GM23338 (cell line): Measurements from ENCODE around the gene GRIK2.

Experiments
- CREB1 ChIP-seq: fragments of 250-450 bp; sonication (Bioruptor Pico); IDR thresholded peaks from 2 replicates; pipeline ENCODE4 v1.5.0; 2020; ENCODE audit warnings: low read depth, mild to moderate bottlenecking, moderate library complexity
- CTCF ChIP-seq, 2 experiments: fragments of 200-600 bp in 1 of 2; sonication (generic) in 1 of 2; conservative IDR thresholded peaks; 2 replicates each; pipeline versions ENCODE4 v1.5.1 to v1.6.1; 2016 to 2017; ENCODE audit warnings: antibody characterized with exemption in 2 of 2, low read depth in 2 of 2, mild to moderate bottlenecking in 2 of 2, moderate library complexity in 1 of 2
- ETS1 ChIP-seq: IDR thresholded peaks from 2 replicates; pipeline ENCODE4 v1.6.1; 2016; ENCODE audit warnings: antibody characterized with exemption
- EZH2 ChIP-seq: fragments of 200-600 bp; sonication (generic); IDR thresholded peaks from one replicate; pipeline ENCODE4 v1.8.0; 2017; ENCODE audit warnings: antibody characterized with exemption, mild to moderate bottlenecking, low read depth; ENCODE audit not compliant: unreplicated experiment
- EZH2phosphoT487 ChIP-seq: fragments of 200-600 bp; sonication (generic); IDR thresholded peaks from one replicate; pipeline ENCODE4 v1.8.1; 2018; ENCODE audit warnings: antibody characterized with exemption; ENCODE audit not compliant: unreplicated experiment
- JUNB ChIP-seq: IDR thresholded peaks from one replicate; pipeline ENCODE4 v1.6.1; 2016; ENCODE audit warnings: antibody characterized with exemption; ENCODE audit not compliant: unreplicated experiment
- POLR2AphosphoS5 ChIP-seq: IDR thresholded peaks from 2 replicates; pipeline ENCODE4 v1.6.1; 2016; ENCODE audit warnings: antibody characterized with exemption, low read depth
- REST ChIP-seq: IDR thresholded peaks from one replicate; pipeline ENCODE4 v1.6.1; 2018; ENCODE audit warnings: antibody characterized with exemption; ENCODE audit not compliant: unreplicated experiment
- STAT1 ChIP-seq: IDR thresholded peaks from one replicate; pipeline ENCODE4 v1.6.1; 2016; ENCODE audit warnings: antibody characterized with exemption; ENCODE audit not compliant: unreplicated experiment
- ZNF114 ChIP-seq: fragments of 250-450 bp; sonication (Bioruptor Pico); IDR thresholded peaks from 2 replicates; pipeline ENCODE4 v1.5.0; 2020; ENCODE audit warnings: mild to moderate bottlenecking, moderate library complexity
- ZNF331 ChIP-seq: fragments of 250-450 bp; sonication (Bioruptor Pico); IDR thresholded peaks from 2 replicates; pipeline ENCODE4 v1.5.0; 2020; ENCODE audit warnings: low read depth, mild to moderate bottlenecking, moderate library complexity
- ZNF462 ChIP-seq: fragments of 250-450 bp; sonication (Bioruptor Pico); IDR thresholded peaks from 2 replicates; pipeline ENCODE4 v1.5.0; 2020; ENCODE audit warnings: mild to moderate bottlenecking, moderate library complexity

- no peak for TF ChIP-seq EZH2
- TF ChIP-seq CTCF (conservative IDR thresholded peaks at IDR 0.05; ENCODE audit: low read depth in 2 of 2): no peak
- no peak for TF ChIP-seq EZH2phosphoT487
- TF ChIP-seq STAT1: no peak
- TF ChIP-seq CREB1: no peak
- TF ChIP-seq REST: no peak
- TF ChIP-seq ZNF114 (CRISPR knock-in tag): no peak
- TF ChIP-seq ETS1: no peak
- TF ChIP-seq POLR2AphosphoS5: no peak
- no peak for TF ChIP-seq ZNF331
- TF ChIP-seq JUNB: no peak
- TF ChIP-seq ZNF462 (CRISPR knock-in tag): no peak
Observed at GRCh38 chr6:101663100-101663499, 269.6 kb downstream of the GRIK2 start.
